Measurements from ENCODE around the gene AKAP13.

The AKAP13 gene

DNA sequence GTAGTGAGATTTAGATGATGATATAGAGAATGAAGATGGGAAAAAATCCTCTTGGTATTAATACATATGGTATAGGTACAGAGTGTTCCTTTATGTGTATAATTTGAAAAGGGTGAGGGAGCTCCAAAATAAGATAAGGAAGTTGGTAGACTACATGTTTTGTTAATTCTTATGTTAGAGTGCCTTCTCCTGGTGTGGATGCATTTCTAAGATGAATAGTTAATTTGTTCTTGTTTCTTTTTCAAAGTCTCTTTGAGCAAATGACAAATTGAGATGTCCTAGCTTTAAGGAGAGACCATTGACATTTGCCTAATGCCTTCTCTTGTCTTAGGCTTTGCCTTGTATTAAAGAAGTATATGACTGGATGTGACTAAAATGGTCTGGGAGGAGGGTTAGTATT lies 34.1 kb downstream of the AKAP13 start:
- no peak overlapping the region for H4K8ac ChIP-seq (ENCODE audit: low read depth, low read length)
- H3K27ac ChIP-seq (replicated peaks; ENCODE audit: low read length), result no peak overlapping the region
- H2BK15ac ChIP-seq (ENCODE audit: low read length), result no peak overlapping the region
- H2AFZ ChIP-seq (ENCODE audit: low read length), result no peak overlapping the region
- no peak overlapping the region for H3K9ac ChIP-seq (ENCODE audit: low read depth, low read length, poor library complexity)
- peaks cover 6 to 14% of the 10 kb centered on the region in 2 donors for H3K4me1 ChIP-seq (ENCODE audit: control insufficient read depth in 2 of 2, insufficient read depth in 1 of 2, low read depth in 1 of 2, low read length in 2 of 2)
- H3K4me3 ChIP-seq (ENCODE audit: low read length in 2 of 2), result no peak overlapping the region
- no peak overlapping the region for H3K4ac ChIP-seq (ENCODE audit: low read length)
- no peak overlapping the region for H3K14ac ChIP-seq (ENCODE audit: low read length)
- no peaks in the 10 kb centered on the region for H3K9me3 ChIP-seq (replicated peaks in 1 of 2; ENCODE audit: control insufficient read depth in 2 of 2, insufficient read depth in 1 of 2, low read depth in 1 of 2, low read length in 2 of 2)
- H3K18ac ChIP-seq (ENCODE audit: low read length), result no peak overlapping the region
- H2BK12ac ChIP-seq (ENCODE audit: low read length), result no peak overlapping the region
- no peak overlapping the region for H4K91ac ChIP-seq (ENCODE audit: low read depth, low read length, poor library complexity)
- H3K79me1 ChIP-seq (ENCODE audit: low read depth, low read length), result peaks cover 2% of the 10 kb centered on the region
- H2BK120ac ChIP-seq (ENCODE audit: low read depth, low read length), result no peak overlapping the region
- H3K36me3 ChIP-seq (replicated peaks in 1 of 2; ENCODE audit: control insufficient read depth in 2 of 2, insufficient read depth in 2 of 2, low read length in 2 of 2), result no peaks in the 10 kb centered on the region
- no peak for DNase-seq (ENCODE audit: low spot score)
- no peak overlapping the region for H3K4me2 ChIP-seq (ENCODE audit: insufficient read depth, low read length, poor library complexity, severe bottlenecking)
- H3K23ac ChIP-seq (ENCODE audit: low read depth, low read length, poor library complexity), result no peak overlapping the region
- no peak overlapping the region for H2BK5ac ChIP-seq (ENCODE audit: low read length)
- H2AK5ac ChIP-seq (ENCODE audit: low read depth, low read length), result no peak overlapping the region
- H3K27me3 ChIP-seq (ENCODE audit: control insufficient read depth in 3 of 3, insufficient read depth in 3 of 3, low read depth in 1 of 3, low read length in 3 of 3), result no peaks in the 10 kb centered on the region

DNA sequence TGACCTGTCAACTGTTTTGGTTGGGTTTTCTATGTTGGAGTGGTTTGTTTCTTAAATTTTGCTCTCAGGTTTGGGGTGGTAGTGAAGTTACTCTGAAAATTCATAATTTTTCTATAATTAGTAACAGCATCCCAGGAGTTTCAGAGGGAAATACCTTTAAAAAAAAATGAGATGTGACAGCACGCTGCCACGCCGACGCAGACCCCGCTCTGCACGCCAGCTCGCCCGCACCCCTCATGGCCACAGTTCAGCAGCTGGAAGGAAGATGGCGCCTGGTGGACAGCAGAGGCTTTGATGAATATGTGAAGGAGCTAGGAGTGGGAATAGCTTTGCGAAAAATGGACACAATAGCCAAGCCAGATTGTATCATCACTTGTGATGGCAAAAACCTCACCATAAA lies 34.6 kb downstream of the AKAP13 start:
- no peak overlapping the region for H3K14ac ChIP-seq (ENCODE audit: low read length)
- no peak overlapping the region for H3K4me3 ChIP-seq (ENCODE audit: low read length in 2 of 2)
- no peak overlapping the region for H3K18ac ChIP-seq (ENCODE audit: low read length)
- H2BK15ac ChIP-seq (ENCODE audit: low read length), result no peak overlapping the region
- H2BK120ac ChIP-seq (ENCODE audit: low read depth, low read length), result no peak overlapping the region
- H2AK5ac ChIP-seq (ENCODE audit: low read depth, low read length), result no peak overlapping the region
- H3K79me1 ChIP-seq (ENCODE audit: low read depth, low read length), result peaks cover 2% of the 10 kb centered on the region
- no peak for DNase-seq (ENCODE audit: low spot score)
- H3K27ac ChIP-seq (replicated peaks; ENCODE audit: low read length), result no peak overlapping the region
- H2BK12ac ChIP-seq (ENCODE audit: low read length), result no peak overlapping the region
- no peak overlapping the region for H3K23ac ChIP-seq (ENCODE audit: low read depth, low read length, poor library complexity)
- H4K8ac ChIP-seq (ENCODE audit: low read depth, low read length), result no peak overlapping the region
- H2BK5ac ChIP-seq (ENCODE audit: low read length), result no peak overlapping the region
- no CpG with 5 or more reads among the region's 10 CpGs for WGBS, 2 donors (ENCODE audit: extremely low coverage in 2 of 2, insufficient read length in 2 of 2, insufficient replicate concordance in 1 of 2)
- no peak overlapping the region for H2AFZ ChIP-seq (ENCODE audit: low read length)
- H3K4me2 ChIP-seq (ENCODE audit: insufficient read depth, low read length, poor library complexity, severe bottlenecking), result no peak overlapping the region
- no peaks in the 10 kb centered on the region for H3K9me3 ChIP-seq (replicated peaks in 1 of 2; ENCODE audit: control insufficient read depth in 2 of 2, insufficient read depth in 1 of 2, low read depth in 1 of 2, low read length in 2 of 2)
- H3K27me3 ChIP-seq (ENCODE audit: control insufficient read depth in 3 of 3, insufficient read depth in 3 of 3, low read depth in 1 of 3, low read length in 3 of 3), result no peaks in the 10 kb centered on the region
- H4K91ac ChIP-seq (ENCODE audit: low read depth, low read length, poor library complexity), result no peak overlapping the region
- H3K9ac ChIP-seq (ENCODE audit: low read depth, low read length, poor library complexity), result no peak overlapping the region
- H3K36me3 ChIP-seq (replicated peaks in 1 of 2; ENCODE audit: control insufficient read depth in 2 of 2, insufficient read depth in 2 of 2, low read length in 2 of 2), result no peaks in the 10 kb centered on the region
- no peak overlapping the region for H3K4ac ChIP-seq (ENCODE audit: low read length)
- peaks cover 6 to 14% of the 10 kb centered on the region in 2 donors for H3K4me1 ChIP-seq (ENCODE audit: control insufficient read depth in 2 of 2, insufficient read depth in 1 of 2, low read depth in 1 of 2, low read length in 2 of 2)

DNA sequence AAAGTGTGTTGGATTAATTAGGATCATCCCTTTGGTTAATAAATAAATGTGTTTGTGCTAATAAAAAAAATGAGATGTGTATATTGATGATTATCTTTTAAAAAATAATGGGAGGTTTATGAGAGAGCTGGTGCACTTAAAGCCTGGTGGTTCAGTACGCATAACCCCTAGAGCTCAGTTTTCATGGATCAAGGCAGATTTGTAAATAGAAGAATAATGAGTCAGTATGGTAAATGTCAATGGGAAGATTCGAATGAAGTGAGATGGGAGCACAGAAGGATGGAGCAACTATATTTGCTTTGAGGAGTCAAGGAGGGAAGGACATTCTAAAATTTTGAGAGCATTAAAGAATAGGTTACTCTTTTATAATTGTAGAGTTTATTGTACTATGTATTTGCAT lies 35.4 kb downstream of the AKAP13 start:
- Histone ChIP-seq H2AK5ac (ENCODE audit: low read depth, low read length) (no peak overlapping the region), H2BK120ac (ENCODE audit: low read depth, low read length) (no peak overlapping the region), H3K27ac (replicated peaks; ENCODE audit: low read length) (no peak overlapping the region), H4K8ac (ENCODE audit: low read depth, low read length) (no peak overlapping the region), H2BK5ac (ENCODE audit: low read length) (no peak overlapping the region), H3K14ac (ENCODE audit: low read length) (no peak overlapping the region), H3K4me3 (ENCODE audit: low read length in 2 of 2) (no peak overlapping the region), H4K91ac (ENCODE audit: low read depth, low read length, poor library complexity) (no peak overlapping the region), H2AFZ (ENCODE audit: low read length) (no peak overlapping the region), H3K79me1 (ENCODE audit: low read depth, low read length) (peaks cover 3% of the 10 kb centered on the region), H3K9ac (ENCODE audit: low read depth, low read length, poor library complexity) (no peak overlapping the region), H2BK12ac (ENCODE audit: low read length) (no peak overlapping the region), H3K9me3 (replicated peaks in 1 of 2; ENCODE audit: control insufficient read depth in 2 of 2, insufficient read depth in 1 of 2, low read depth in 1 of 2, low read length in 2 of 2) (no peaks in the 10 kb centered on the region), H3K4ac (ENCODE audit: low read length) (no peak overlapping the region), H3K18ac (ENCODE audit: low read length) (no peak overlapping the region), H3K36me3 (replicated peaks in 1 of 2; ENCODE audit: control insufficient read depth in 2 of 2, insufficient read depth in 2 of 2, low read length in 2 of 2) (no peaks in the 10 kb centered on the region), H3K4me1 (ENCODE audit: control insufficient read depth in 2 of 2, insufficient read depth in 1 of 2, low read depth in 1 of 2, low read length in 2 of 2) (peaks cover 6 to 14% of the 10 kb centered on the region in 2 donors), H3K4me2 (ENCODE audit: insufficient read depth, low read length, poor library complexity, severe bottlenecking) (no peak overlapping the region), H3K23ac (ENCODE audit: low read depth, low read length, poor library complexity) (no peak overlapping the region), H2BK15ac (ENCODE audit: low read length) (no peak overlapping the region), H3K27me3 (ENCODE audit: control insufficient read depth in 3 of 3, insufficient read depth in 3 of 3, low read depth in 1 of 3, low read length in 3 of 3) (no peaks in the 10 kb centered on the region)
- no CpG with 5 or more reads among the region's 2 CpGs for WGBS, 2 donors (ENCODE audit: extremely low coverage in 2 of 2, insufficient read length in 2 of 2, insufficient replicate concordance in 1 of 2)
- no peak for DNase-seq (ENCODE audit: low spot score)

DNA sequence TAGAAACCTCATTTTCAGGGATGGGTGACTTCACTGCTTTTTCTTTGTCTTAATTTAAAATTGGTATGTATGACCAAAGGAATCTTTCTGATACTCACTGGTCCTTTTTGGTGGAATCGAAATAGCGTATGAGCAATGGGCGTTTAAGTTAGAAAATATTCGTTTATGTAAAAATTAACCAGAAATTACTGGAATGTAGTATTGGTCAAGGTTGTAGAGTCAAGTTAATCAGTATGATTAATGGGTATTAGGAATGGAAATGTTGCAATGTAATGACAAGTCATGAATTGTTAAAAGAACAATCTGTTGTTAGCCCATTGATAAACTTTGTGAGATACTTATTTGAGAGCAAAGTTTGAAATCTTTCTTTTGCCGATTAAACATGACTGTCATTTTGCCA lies 36.9 kb downstream of the AKAP13 start:
- WGBS, 2 donors (ENCODE audit: extremely low coverage in 2 of 2, insufficient read length in 2 of 2, insufficient replicate concordance in 1 of 2), result 100% methylated on average over 1 to 3 of the region's 5 CpGs

More for the DNA sequence above, 36.9 kb downstream of the AKAP13 start:
- DNase-seq (ENCODE audit: low spot score), result no peak
- Histone ChIP-seq H3K4me2 (ENCODE audit: insufficient read depth, low read length, poor library complexity, severe bottlenecking) (no peak overlapping the region), H4K91ac (ENCODE audit: low read depth, low read length, poor library complexity) (no peak overlapping the region), H3K4ac (ENCODE audit: low read length) (no peak overlapping the region), H2BK15ac (ENCODE audit: low read length) (no peak overlapping the region), H2BK12ac (ENCODE audit: low read length) (no peak overlapping the region), H3K36me3 (replicated peaks in 1 of 2; ENCODE audit: control insufficient read depth in 2 of 2, insufficient read depth in 2 of 2, low read length in 2 of 2) (no peaks in the 10 kb centered on the region), H3K27ac (replicated peaks; ENCODE audit: low read length) (no peak overlapping the region), H3K14ac (ENCODE audit: low read length) (no peak overlapping the region), H3K9ac (ENCODE audit: low read depth, low read length, poor library complexity) (no peak overlapping the region), H3K23ac (ENCODE audit: low read depth, low read length, poor library complexity) (no peak overlapping the region), H3K4me3 (ENCODE audit: low read length in 2 of 2) (no peak overlapping the region), H3K4me1 (ENCODE audit: control insufficient read depth in 2 of 2, insufficient read depth in 1 of 2, low read depth in 1 of 2, low read length in 2 of 2) (peaks cover 6 to 14% of the 10 kb centered on the region in 2 donors), H2BK120ac (ENCODE audit: low read depth, low read length) (no peak overlapping the region), H3K9me3 (replicated peaks in 1 of 2; ENCODE audit: control insufficient read depth in 2 of 2, insufficient read depth in 1 of 2, low read depth in 1 of 2, low read length in 2 of 2) (no peaks in the 10 kb centered on the region), H2AK5ac (ENCODE audit: low read depth, low read length) (no peak overlapping the region), H3K27me3 (ENCODE audit: control insufficient read depth in 3 of 3, insufficient read depth in 3 of 3, low read depth in 1 of 3, low read length in 3 of 3) (no peaks in the 10 kb centered on the region), H3K18ac (ENCODE audit: low read length) (no peak overlapping the region), H2AFZ (ENCODE audit: low read length) (no peak overlapping the region), H2BK5ac (ENCODE audit: low read length) (no peak overlapping the region), H4K8ac (ENCODE audit: low read depth, low read length) (no peak overlapping the region), H3K79me1 (ENCODE audit: low read depth, low read length) (peaks cover 3% of the 10 kb centered on the region)

Measured in neuronal stem cell (in vitro differentiated cells).